H1 (cell line): Measurements from ENCODE around the gene NDUFA3. TPM values are rescaled to one million over a fixed set of nuclear protein-coding genes. Genes with fewer than 3 reads are reported as not detected.

Experiments used
- CTCF ChIA-PET: fragments of 300-600 bp; sonication (Branson Sonifier 250); formaldehyde crosslinking; loops from one replicate; lab custom pipeline; 2021; ENCODE audit not compliant: partially characterized antibody; lab: Charles Lee
- POLR2A ChIA-PET: fragments of 300-600 bp; sonication (Branson Sonifier 250); formaldehyde crosslinking; loops from one replicate; lab custom pipeline; 2021; ENCODE audit warnings: inconsistent platforms; ENCODE audit not compliant: partially characterized antibody; lab: Charles Lee
- DNase-seq, 2 experiments: peaks; one replicate each; pipeline versions ENCODE4 v3.0.0 to v3.0.0-alpha.2; 2010 to 2022; ENCODE audit warnings: low spot score in 2 of 2, low read depth in 1 of 2, mixed read lengths in 1 of 2
- FAIRE-seq: peaks from 2 replicates; lab custom pipeline; 2011; peaks lifted over from hg19 to GRCh38; lab: Jason Lieb, UNC
- H2AFZ ChIP-seq: 2 replicates; pipeline ENCODE4 v1.8.1; 2012; ENCODE audit warnings: low read length, inconsistent platforms
- H2AK5ac ChIP-seq: 2 replicates; pipeline ENCODE4 v1.6.1; 2013; ENCODE audit warnings: low read depth, low read length
- H2BK120ac ChIP-seq: replicated peaks from 2 replicates; pipeline ENCODE3; 2013; ENCODE audit warnings: low read depth, low read length, inconsistent platforms
- H2BK12ac ChIP-seq: 2 replicates; pipeline ENCODE4 v1.6.1; 2013; ENCODE audit warnings: low read depth, low read length
- H2BK15ac ChIP-seq: 2 replicates; pipeline ENCODE4 v1.6.1; 2013; ENCODE audit warnings: low read length
- H2BK20ac ChIP-seq: 2 replicates; pipeline ENCODE4 v1.6.1; 2013; ENCODE audit warnings: low read length
- H2BK5ac ChIP-seq: 2 replicates; pipeline ENCODE4 v1.6.1; 2013; ENCODE audit warnings: low read depth, low read length
- H3K14ac ChIP-seq: 2 replicates; pipeline ENCODE4 v1.6.1; 2013; ENCODE audit warnings: inconsistent platforms; ENCODE audit not compliant: insufficient read length
- H3K18ac ChIP-seq: 2 replicates; pipeline ENCODE4 v1.6.1; 2013; ENCODE audit warnings: low read length; ENCODE audit errors: extremely low read depth
- H3K23ac ChIP-seq: 2 replicates; pipeline ENCODE4 v1.6.1; 2013; ENCODE audit warnings: inconsistent platforms; ENCODE audit not compliant: insufficient read length
- H3K23me2 ChIP-seq: 2 replicates; pipeline ENCODE4 v1.6.1; 2013; ENCODE audit warnings: low read depth, low read length
- H3K27ac ChIP-seq: 2 replicates; pipeline ENCODE4 v1.6.1; 2011; ENCODE audit warnings: low read depth, low read length, inconsistent platforms
- H3K27me3 ChIP-seq, 4 experiments: replicated peaks in 1 of 4; 1 replicate in 1 of 4; 2 replicates in 3 of 4; pipeline versions ENCODE4 v1.6.1 to v1.8.1; 2011 to 2013; ENCODE audit warnings: low read length in 3 of 4, mild to moderate bottlenecking in 3 of 4, inconsistent platforms in 2 of 4, mixed read lengths in 2 of 4, moderate library complexity in 1 of 4; ENCODE audit not compliant: control insufficient read depth in 3 of 4, insufficient read depth in 3 of 4; ENCODE audit errors: extremely low read depth in 1 of 4
- H3K36me3 ChIP-seq, 4 experiments: 2 replicates each; pipeline versions ENCODE4 v1.6.1 to v1.8.1; 2011 to 2013; ENCODE audit warnings: mild to moderate bottlenecking in 4 of 4, low read length in 3 of 4, moderate library complexity in 2 of 4, control low read depth in 1 of 4, inconsistent platforms in 1 of 4; ENCODE audit not compliant: insufficient read depth in 4 of 4, control insufficient read depth in 2 of 4
- H3K4ac ChIP-seq: replicated peaks from 2 replicates; pipeline ENCODE3; 2013; ENCODE audit warnings: low read length, low read depth, mixed read lengths, inconsistent platforms; ENCODE audit not compliant: insufficient read length
- H3K4me1 ChIP-seq, 4 experiments: replicated peaks in 1 of 4; 1 replicate in 1 of 4; 2 replicates in 3 of 4; pipeline versions ENCODE4 v1.6.1 to v1.8.1; 2011 to 2013; ENCODE audit warnings: low read length in 3 of 4, inconsistent platforms in 2 of 4, mixed read lengths in 1 of 4; ENCODE audit not compliant: insufficient read depth in 4 of 4, control insufficient read depth in 3 of 4
- H3K4me2 ChIP-seq, 2 experiments: 2 replicates each; pipeline versions ENCODE4 v1.6.1 to v1.8.1; 2011 to 2013; ENCODE audit warnings: low read depth in 2 of 2, low read length in 2 of 2, control low read depth in 1 of 2, inconsistent platforms in 1 of 2, mild to moderate bottlenecking in 1 of 2; ENCODE audit not compliant: insufficient read depth in 1 of 2
- H3K4me3 ChIP-seq, 4 experiments: fragments of 200-600, 300-600 bp in 1 of 4; sonication (generic), shearing (Covaris generic), sonication (Bioruptor Twin) in 1 of 4; 2 replicates each; pipeline versions ENCODE4 v1.5.1 to v1.8.1; 2011 to 2016; ENCODE audit warnings: low read length in 4 of 4, low read depth in 3 of 4, control low read depth in 2 of 4, inconsistent platforms in 2 of 4, mild to moderate bottlenecking in 2 of 4, mixed read lengths in 1 of 4, moderate library complexity in 1 of 4; ENCODE audit not compliant: insufficient read depth in 2 of 4; ENCODE audit errors: extremely low read depth in 1 of 4
- H3K56ac ChIP-seq: replicated peaks from 2 replicates; pipeline ENCODE3; 2013; ENCODE audit warnings: low read depth, mild to moderate bottlenecking, mixed read lengths, low read length, inconsistent platforms; ENCODE audit not compliant: insufficient read length
- H3K79me1 ChIP-seq: 2 replicates; pipeline ENCODE4 v1.6.1; 2013; ENCODE audit warnings: low read depth, low read length, control low read depth
- H3K79me2 ChIP-seq, 2 experiments: 2 replicates each; pipeline versions ENCODE4 v1.6.1 to v1.8.1; 2012 to 2013; ENCODE audit warnings: low read length in 2 of 2, mild to moderate bottlenecking in 2 of 2, inconsistent platforms in 1 of 2; ENCODE audit not compliant: insufficient read depth in 2 of 2, control insufficient read depth in 1 of 2
- H3K9ac ChIP-seq, 4 experiments: replicated peaks in 1 of 4; 1 replicate in 1 of 4; 2 replicates in 3 of 4; pipeline versions ENCODE4 v1.6.1 to v1.8.1; 2011 to 2013; ENCODE audit warnings: low read depth in 3 of 4, low read length in 3 of 4, control low read depth in 2 of 4, mild to moderate bottlenecking in 2 of 4, moderate library complexity in 2 of 4, inconsistent platforms in 1 of 4; ENCODE audit errors: extremely low read depth in 1 of 4
- H3K9me3 ChIP-seq, 2 experiments: 2 replicates each; pipeline versions ENCODE4 v1.6.1 to v1.8.1; 2012 to 2013; ENCODE audit warnings: mild to moderate bottlenecking in 2 of 2, moderate library complexity in 2 of 2, control low read depth in 1 of 2, inconsistent platforms in 1 of 2, low read depth in 1 of 2, low read length in 1 of 2, mixed read lengths in 1 of 2; ENCODE audit not compliant: insufficient read depth in 2 of 2
- H4K20me1 ChIP-seq, 2 experiments: replicated peaks in 1 of 2; 2 replicates each; pipeline versions ENCODE3 to v1.8.1; 2011 to 2013; ENCODE audit warnings: inconsistent platforms in 2 of 2, low read length in 2 of 2, mild to moderate bottlenecking in 1 of 2; ENCODE audit not compliant: insufficient read depth in 2 of 2, control insufficient read depth in 1 of 2
- H4K5ac ChIP-seq: 2 replicates; pipeline ENCODE4 v1.6.1; 2013; ENCODE audit warnings: low read length, low read depth, mixed read lengths, inconsistent platforms; ENCODE audit not compliant: insufficient read length
- H4K8ac ChIP-seq: 2 replicates; pipeline ENCODE4 v1.8.0; 2013; ENCODE audit warnings: mild to moderate bottlenecking, moderate library complexity, low read length, inconsistent platforms; ENCODE audit not compliant: insufficient read depth; ENCODE audit errors: extremely low read depth
- H4K91ac ChIP-seq: replicated peaks from 2 replicates; pipeline ENCODE3; 2013; ENCODE audit warnings: low read length, mixed read lengths, inconsistent platforms; ENCODE audit not compliant: insufficient read length
- POLR2A ChIP-seq, 2 experiments: IDR thresholded peaks; 1 replicate in 1 of 2; 2 replicates in 1 of 2; pipeline ENCODE4 v1.6.1; 2011; ENCODE audit warnings: low read depth in 2 of 2, low read length in 2 of 2, mild to moderate bottlenecking in 2 of 2; ENCODE audit errors: control extremely low read depth in 1 of 2
- POLR2AphosphoS5 ChIP-seq: IDR thresholded peaks from 2 replicates; pipeline ENCODE4 v1.6.1; 2011; ENCODE audit warnings: low read depth, low read length
- ZNF274 ChIP-seq: IDR thresholded peaks from 2 replicates; pipeline ENCODE4 v1.7.0; 2012; ENCODE audit warnings: low read length, borderline replicate concordance; ENCODE audit errors: extremely low read depth
- WGBS, 2 experiments: shearing (Covaris generic) in 1 of 2; methylation state at CpG; one replicate each; pipeline versions ENCODE4 v1.1.6 to v1.1.7; 2013 to 2015; ENCODE audit warnings: low lambda C conversion rate in 2 of 2, mixed read lengths in 2 of 2, inconsistent platforms in 1 of 2, low coverage in 1 of 2, missing lambda C conversion rate in 1 of 2; ENCODE audit not compliant: insufficient replicate concordance in 2 of 2, insufficient coverage in 1 of 2, insufficient read length in 1 of 2; ENCODE audit errors: extremely low coverage in 1 of 2, missing lambda C conversion rate in 1 of 2; 5-methylcytosine and 5-hydroxymethylcytosine counted together
- polyA plus RNA-seq, 7 experiments: library from polyadenylated mRNA; depleted of rRNA in 3 of 7; stranded (reverse) in 5 of 7; unstranded in 2 of 7; fragments of >200 nt in 5 of 7; fragments of 200-250 nt in 2 of 7; gene quantifications; 1 replicate in 5 of 7; 2 replicates in 1 of 7; 4 replicates in 1 of 7; pipeline versions ENCODE4 v1.2.1 to v1.2.3, GENCODE V29; 2011 to 2013; ENCODE audit warnings: missing spikeins in 2 of 7, mixed read lengths in 2 of 7
- total RNA-seq: library from RNA; stranded (reverse); fragmentation: NEBNext Ultra II Directional; extraction: Animal tissue kit (Norgen Biotek cat#: 25700); gene quantifications from 2 replicates; pipeline ENCODE4 v1.2.1, GENCODE V29; 2021

Gene NDUFA3
- total and polyA plus RNA-seq, 2 of the 8 experiments (the other 6 are each of a cell fraction or from before 2014, with no cell fraction given), result 175 to 208 TPM

DNA sequence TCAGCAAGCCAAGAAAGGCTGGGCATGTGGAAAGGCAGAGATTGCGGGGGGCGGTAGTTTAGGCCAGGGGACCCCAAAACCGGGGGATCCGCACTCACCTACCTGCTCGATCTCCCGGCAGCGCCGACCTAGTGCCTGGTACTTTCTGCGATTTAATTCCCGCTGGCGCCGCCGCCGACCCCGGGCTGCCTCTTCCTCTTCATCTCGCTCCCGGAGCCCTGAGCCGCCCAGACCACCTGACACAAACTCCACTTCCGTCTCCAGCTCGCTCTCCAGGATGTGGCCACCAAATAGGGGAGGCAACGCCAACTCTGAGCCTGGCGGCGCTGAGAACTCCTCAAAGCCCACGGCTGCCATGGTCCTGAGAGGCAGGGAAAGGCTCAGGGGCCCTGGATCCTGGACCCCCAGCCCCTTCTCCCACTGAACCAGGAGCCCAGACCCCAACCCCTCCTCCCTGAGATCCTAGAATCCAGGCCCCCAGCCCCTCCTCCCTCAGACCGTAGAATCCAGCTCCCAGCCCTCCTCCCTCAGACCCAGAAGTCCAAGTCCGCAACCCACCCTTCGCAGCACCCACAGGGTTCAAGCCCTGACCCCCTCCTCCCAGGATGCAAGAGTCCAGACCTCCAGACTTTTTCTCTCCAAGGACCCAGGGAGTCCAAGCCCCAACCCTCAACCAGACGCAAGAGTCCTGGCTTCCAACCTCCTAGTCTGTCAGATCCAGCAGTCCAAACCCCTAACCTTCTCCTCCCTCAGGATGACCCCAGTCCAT, 11.9 kb downstream of the NDUFA3 start:
- 62% methylated on average over 25 of the region's 28 CpGs; no CpG with 5 or more reads in 1 of the 2 experiments for WGBS, 2 experiments
- no peak overlapping the region for H2BK20ac ChIP-seq
- no peak overlapping the region for H4K5ac ChIP-seq
- H3K4me2 ChIP-seq, result peak overlapping the region; percentile 77 to 81
- no peak overlapping the region for H4K91ac ChIP-seq
- H2AFZ ChIP-seq, result 0 out of 2 replicates have a peak overlapping the region, but pooled peaks have one; percentile 2
- no peak overlapping the region for H2BK5ac ChIP-seq
- peaks cover 0 to 10% of the 10 kb centered on the region in 2 experiments; a peak in 2 of 4 replicates for H3K79me2 ChIP-seq
- H3K56ac ChIP-seq, result no peak overlapping the region
- ChIA-PET CTCF (interaction anchor here (0.6 to 1.5 kb wide), 3 partner anchors 15 to 1568 kb away, joined by 3 to 4 read pairs (median 3); no protein-coding TSS in a partner anchor), POLR2A (interaction anchor here (0.7 to 6.6 kb wide), 26 partner anchors 9 to 305 kb away, joined by 3 to 116 read pairs (median 5); partner anchors contain the start of genes CNOT3, LENG1, MYADM and NDUFA3)
- no peak overlapping the region for H2AK5ac ChIP-seq
- peak overlapping the region in 3 of 4 experiments; percentile 73 to 94 (median 91); a peak in 4 of 7 replicates for H3K9ac ChIP-seq
- no peak overlapping the region for H3K14ac ChIP-seq
- peak in 1 of 2 experiments; percentile 49 for DNase-seq
- peaks cover 0 to 5% of the 10 kb centered on the region in 2 experiments for H4K20me1 ChIP-seq
- H3K4me3 ChIP-seq, result peak overlapping the region; percentile 74 to 100 (median 94)
- FAIRE-seq, result no peak
- no peak overlapping the region for H4K8ac ChIP-seq
- H2BK120ac ChIP-seq, result no peak overlapping the region
- H2BK15ac ChIP-seq, result no peak overlapping the region
- peaks cover 0 to 7% (median 2%) of the 10 kb centered on the region in 4 experiments; a peak in 3 of 7 replicates for H3K4me1 ChIP-seq
- H3K27ac ChIP-seq, result no peak overlapping the region
- H3K4ac ChIP-seq, result no peak overlapping the region
- H3K23me2 ChIP-seq, result peaks cover 7% of the 10 kb centered on the region
- no peaks in the 10 kb centered on the region for H3K27me3 ChIP-seq
- H2BK12ac ChIP-seq, result no peak overlapping the region
- no peak overlapping the region for H3K18ac ChIP-seq
- peaks cover 9% of the 10 kb centered on the region for H3K79me1 ChIP-seq
- peaks cover 5 to 23% (median 18%) of the 10 kb centered on the region in 4 experiments; a peak in 7 of 8 replicates for H3K36me3 ChIP-seq
- no peaks in the 10 kb centered on the region for H3K9me3 ChIP-seq
- TF ChIP-seq POLR2AphosphoS5 (peak; percentile 51; the same call in 1 of the 2 replicates), POLR2A (IDR thresholded peaks at IDR 0.05; ENCODE audit: control extremely low read depth in 1 of 2, low read depth in 2 of 2, low read length in 2 of 2) (peak; percentile 51 to 53; a peak in 2 of 3 replicates), ZNF274 (no peak)
- H3K23ac ChIP-seq, result no peak overlapping the region
